Measurements from ENCODE around the gene PDILT. TPM values are rescaled to one million over a fixed set of nuclear protein-coding genes. Genes with fewer than 3 reads are reported as not detected.

The PDILT gene
- total and polyA plus RNA-seq, 2 of the 8 experiments (the other 6 are each of a cell fraction or from before 2014, with no cell fraction given) = not detected

GRCh38 chr16:20363191-20363590 lies 41.3 kb downstream of the PDILT start:
- Histone ChIP-seq H2AFZ (ENCODE audit: low read length) (no peak overlapping the region), H4K8ac (ENCODE audit: extremely low read depth, insufficient read depth, low read length) (no peak overlapping the region), H3K9ac (replicated peaks in 1 of 4; ENCODE audit: extremely low read depth in 1 of 4, low read depth in 3 of 4, low read length in 3 of 4) (no peak overlapping the region), H4K91ac (replicated peaks; ENCODE audit: insufficient read length, low read length) (no peak overlapping the region), H3K4me3 (ENCODE audit: extremely low read depth in 1 of 4, insufficient read depth in 2 of 4, low read depth in 3 of 4, low read length in 4 of 4) (no peak overlapping the region), H3K27ac (ENCODE audit: low read depth, low read length) (no peak overlapping the region), H4K5ac (ENCODE audit: insufficient read length, low read depth, low read length) (no peak overlapping the region), H3K23ac (ENCODE audit: insufficient read length) (no peak overlapping the region), H4K20me1 (replicated peaks in 1 of 2; ENCODE audit: control insufficient read depth in 1 of 2, insufficient read depth in 2 of 2, low read length in 2 of 2) (no peaks in the 10 kb centered on the region), H2BK120ac (replicated peaks; ENCODE audit: low read depth, low read length) (no peak overlapping the region), H3K4me2 (ENCODE audit: insufficient read depth in 1 of 2, low read depth in 2 of 2, low read length in 2 of 2) (no peak overlapping the region), H3K4ac (replicated peaks; ENCODE audit: insufficient read length, low read depth, low read length) (no peak overlapping the region), H3K79me1 (ENCODE audit: low read depth, low read length) (no peaks in the 10 kb centered on the region), H3K18ac (ENCODE audit: extremely low read depth, low read length) (no peak overlapping the region), H3K23me2 (ENCODE audit: low read depth, low read length) (no peaks in the 10 kb centered on the region), H2BK15ac (ENCODE audit: low read length) (no peak overlapping the region), H2AK5ac (ENCODE audit: low read depth, low read length) (no peak overlapping the region), H3K56ac (replicated peaks; ENCODE audit: insufficient read length, low read depth, low read length) (no peak overlapping the region), H3K4me1 (replicated peaks in 1 of 4; ENCODE audit: control insufficient read depth in 3 of 4, insufficient read depth in 4 of 4, low read length in 3 of 4) (no peaks in the 10 kb centered on the region), H3K14ac (ENCODE audit: insufficient read length) (no peak overlapping the region), H3K27me3 (replicated peaks in 1 of 4; ENCODE audit: control insufficient read depth in 3 of 4, extremely low read depth in 1 of 4, insufficient read depth in 3 of 4, low read length in 3 of 4) (no peaks in the 10 kb centered on the region), H3K9me3 (ENCODE audit: insufficient read depth in 2 of 2, low read depth in 1 of 2, low read length in 1 of 2) (no peaks in the 10 kb centered on the region), H2BK20ac (ENCODE audit: low read length) (no peak overlapping the region), H3K36me3 (ENCODE audit: control insufficient read depth in 2 of 4, insufficient read depth in 4 of 4, low read length in 3 of 4) (no peaks in the 10 kb centered on the region), H2BK5ac (ENCODE audit: low read depth, low read length) (no peak overlapping the region), H2BK12ac (ENCODE audit: low read depth, low read length) (no peak overlapping the region), H3K79me2 (ENCODE audit: control insufficient read depth in 1 of 2, insufficient read depth in 2 of 2, low read length in 2 of 2) (no peaks in the 10 kb centered on the region)
- no peak for FAIRE-seq
- 94% methylated on average over 2 of the region's 2 CpGs; no CpG with 5 or more reads in 1 of the 2 experiments for WGBS, 2 experiments (ENCODE audit: extremely low coverage in 1 of 2, insufficient coverage in 1 of 2, insufficient read length in 1 of 2, insufficient replicate concordance in 2 of 2, low coverage in 1 of 2, low lambda C conversion rate in 2 of 2, missing lambda C conversion rate in 1 of 2)
- CTCF ChIA-PET (ENCODE audit: partially characterized antibody) = interaction anchor here (0.6 to 10.6 kb wide), 5 partner anchors 20 to 463 kb away, joined by 3 to 114 read pairs (median 3); partner anchors contain the start of gene GP2
- POLR2A ChIA-PET (ENCODE audit: partially characterized antibody) = no interaction called here
- DNase-seq (ENCODE audit: low read depth in 1 of 2, low spot score in 2 of 2) = no peak
- no peak for TF ChIP-seq EGR1 (IDR thresholded peaks at IDR 0.05; ENCODE audit: borderline replicate concordance, low read depth, low read length)
- no peak for TF ChIP-seq TEAD4 (IDR thresholded peaks at IDR 0.05; ENCODE audit: low read depth, low read length)
- no peak for TF ChIP-seq FOSL1 (IDR thresholded peaks at IDR 0.05; ENCODE audit: insufficient read depth, low read depth, low read length)
- no peak for TF ChIP-seq TAF1 (IDR thresholded peaks at IDR 0.05; ENCODE audit: low read depth, low read length)
- no peak for TF ChIP-seq TAF7 (optimal IDR thresholded peaks at IDR 0.05; ENCODE audit: borderline replicate concordance, low read depth, low read length)
- TF ChIP-seq NANOG (IDR thresholded peaks at IDR 0.05; ENCODE audit: insufficient read depth, low read depth, low read length, poor library complexity, severe bottlenecking) = no peak
- no peak for TF ChIP-seq RBBP5 (IDR thresholded peaks at IDR 0.05; ENCODE audit: borderline replicate concordance, low read depth, low read length)

Measured in H1 (cell line).